GM19455 (cell line): ENCODE results near the gene ACOXL.
"Not testable (repeated sequence)": the region's sequence is repeated elsewhere in the genome, so short reads cannot be mapped to it uniquely, and the experiment has no call there.

Experiments used
- ATAC-seq: cut with Tn5 transposase; IDR thresholded peaks from one replicate; pipeline ENCODE4 v1.9.1; 2021; ENCODE audit not compliant: unreplicated experiment

ACOXL gene

DNA sequence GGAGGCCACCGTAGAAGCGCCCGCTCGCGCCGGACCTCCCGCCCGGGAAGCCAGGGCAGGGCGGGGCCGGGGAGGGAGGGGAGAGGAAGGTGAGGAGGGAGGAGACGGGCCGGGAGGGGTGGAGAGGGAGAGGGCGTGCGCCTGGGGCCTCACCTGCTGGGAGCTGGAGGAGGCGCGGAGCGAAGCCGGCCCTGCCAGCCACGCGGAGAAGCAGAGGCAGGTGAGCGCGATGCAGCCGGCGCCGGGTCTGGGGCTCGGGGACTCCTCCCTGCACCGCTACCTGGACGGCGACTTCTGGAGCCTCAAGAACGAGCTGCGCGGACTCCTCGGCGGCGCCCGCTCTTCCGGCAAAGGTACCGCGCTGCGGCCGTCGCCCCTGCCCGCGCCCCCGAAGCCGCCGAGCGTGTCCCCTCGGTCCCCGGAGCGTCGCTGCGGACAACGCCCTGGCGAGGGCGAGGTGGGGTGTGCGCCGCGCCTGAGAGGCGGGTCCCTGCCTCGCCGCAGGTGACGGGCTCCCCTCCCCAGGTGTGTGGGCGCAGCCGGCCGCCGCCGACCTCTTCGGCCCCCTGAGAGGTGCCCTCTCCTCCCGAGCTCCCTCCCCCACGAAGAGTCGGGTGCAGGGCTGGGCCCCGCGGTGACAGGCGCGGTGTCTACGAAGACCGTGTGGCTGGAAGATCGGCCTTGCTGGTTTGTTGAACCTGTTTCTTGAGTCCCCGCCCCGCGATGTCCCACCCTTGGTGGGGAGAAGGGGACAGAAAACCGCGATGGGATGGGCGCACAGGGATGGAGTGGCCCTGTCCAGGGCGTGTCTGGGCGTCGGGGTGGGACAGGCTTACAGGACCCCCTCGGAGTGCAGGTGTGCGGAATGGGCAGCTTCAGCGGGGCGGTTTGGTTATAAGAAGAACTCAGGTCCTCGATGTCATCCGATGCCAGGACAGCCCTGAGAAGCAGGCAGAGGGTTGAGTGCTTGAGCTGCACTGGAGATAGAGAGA is at the start of gene ACOXL:
Gene ACOXL (plus strand): TSS at position 152 of the 992 bp plus-strand sequence. CDS start 35,817 bp downstream, outside the sequence.
- ATAC-seq, result no peak

DNA sequence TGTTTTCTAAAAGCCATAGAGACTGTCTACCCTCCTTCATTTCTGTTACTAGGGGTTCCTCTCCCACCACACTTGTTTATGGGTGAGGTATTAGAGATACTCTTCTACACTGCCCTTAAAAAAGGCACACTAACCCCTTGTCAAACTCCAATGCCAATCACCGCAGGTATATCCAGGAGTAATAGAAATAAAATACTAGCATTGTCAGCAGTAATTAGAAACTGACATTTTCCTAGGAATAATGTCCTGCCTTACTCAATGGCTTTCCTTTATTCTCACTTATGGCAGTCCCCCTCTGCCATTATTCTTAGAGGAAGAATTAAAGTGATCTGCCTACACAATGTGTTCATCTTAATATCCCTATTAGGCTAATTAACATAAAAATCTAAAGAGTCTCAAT is 49.5 kb upstream of the ACOXL start:
- no peak for ATAC-seq

DNA sequence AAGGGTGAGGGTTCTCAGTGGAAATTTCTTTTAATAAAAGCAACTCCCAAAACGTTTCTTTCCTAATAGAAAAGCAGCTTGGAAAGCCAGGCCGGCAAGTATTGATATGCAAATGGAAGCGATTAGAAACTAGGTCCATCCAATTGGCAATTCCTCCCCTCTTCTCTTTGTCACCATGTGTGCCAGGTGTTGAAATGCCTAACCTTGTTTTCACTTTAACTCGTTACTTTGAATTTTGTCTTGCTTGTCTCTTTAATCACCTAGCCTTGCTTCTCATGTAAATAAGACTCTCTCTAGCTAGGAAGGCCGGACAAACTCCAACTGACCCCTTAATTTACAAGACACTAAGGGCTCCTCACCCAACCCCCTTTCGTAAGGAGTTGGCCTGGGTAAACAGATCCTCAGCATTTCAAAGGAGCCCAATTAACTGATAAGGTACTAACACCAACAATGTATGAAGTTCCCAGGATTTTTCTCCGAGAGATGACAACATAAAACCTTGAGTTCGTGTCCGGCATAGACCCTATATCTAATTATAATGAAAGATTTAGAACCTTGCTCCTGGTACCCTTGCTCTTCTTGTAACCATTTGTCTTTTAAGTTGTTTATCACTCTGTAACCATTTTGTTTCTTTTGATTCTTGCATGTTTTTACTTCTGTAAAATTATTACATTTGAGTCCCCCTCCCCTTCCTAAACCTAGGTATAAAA is 44.4 kb upstream of the ACOXL start:
- not testable (repeated sequence) for ATAC-seq

DNA sequence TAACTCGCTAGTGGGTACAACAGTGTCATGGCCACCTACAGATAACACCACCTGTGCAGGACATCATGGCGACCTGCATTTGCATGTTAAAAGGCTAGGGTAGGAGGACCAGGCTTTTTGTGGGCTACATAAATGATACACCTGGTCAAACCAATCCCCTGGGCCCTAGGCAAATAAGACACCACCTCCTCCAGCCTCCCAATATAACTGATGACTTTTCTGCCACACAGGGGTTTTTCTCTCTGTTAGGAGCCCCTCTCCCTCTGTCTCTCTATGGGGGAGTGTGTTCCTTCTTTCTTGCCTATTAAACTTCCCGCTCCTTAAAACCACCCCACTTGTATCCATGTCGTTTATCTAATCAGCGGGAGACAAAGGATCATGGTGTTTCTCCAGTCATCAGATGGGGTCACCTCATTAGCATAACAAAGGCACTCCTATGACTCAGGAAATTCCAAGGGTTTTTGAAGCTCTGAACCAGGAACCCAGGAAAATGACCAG is 43.7 kb upstream of the ACOXL start:
- ATAC-seq, result no peak

DNA sequence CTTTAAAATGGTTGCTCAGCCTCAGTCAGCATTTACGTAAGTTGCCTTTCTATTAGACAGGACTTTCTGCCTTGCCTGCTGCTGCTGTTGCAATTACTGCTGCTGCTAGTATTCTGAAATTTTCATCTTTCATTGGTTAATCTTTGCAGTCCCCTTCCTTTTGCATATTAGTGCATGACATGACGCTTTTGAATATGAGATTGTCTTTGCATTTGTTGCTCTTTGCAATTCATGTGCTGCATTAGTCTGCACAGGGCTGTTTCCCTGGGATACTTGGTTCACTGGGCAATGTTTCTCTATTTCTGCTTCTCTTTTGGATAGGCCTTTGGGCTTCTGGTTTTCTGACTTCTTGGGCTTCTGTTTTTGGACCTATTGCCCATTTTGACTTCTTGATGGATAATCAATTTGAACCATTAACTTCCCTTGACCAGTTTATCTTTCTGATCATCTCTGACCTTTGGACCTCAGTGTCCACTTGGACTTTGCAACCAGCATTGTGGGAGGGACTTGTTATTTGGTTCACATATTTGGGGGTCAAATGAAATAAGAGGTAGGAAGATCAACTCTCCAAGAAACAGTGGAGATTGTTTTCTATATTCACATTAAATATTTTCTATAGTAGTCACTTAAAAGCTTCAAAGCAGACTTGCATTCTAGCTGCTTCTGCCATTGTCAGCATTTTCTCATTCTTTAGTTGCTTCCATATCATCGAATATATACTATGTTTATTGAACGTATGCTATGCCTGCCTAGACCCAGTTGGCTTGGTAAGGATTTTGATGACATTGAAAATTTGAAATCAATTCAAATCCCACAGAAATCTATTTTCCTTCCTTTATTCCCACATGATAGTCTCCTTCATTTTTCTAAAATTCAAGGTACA is 42.0 kb upstream of the ACOXL start:
- no peak for ATAC-seq

DNA sequence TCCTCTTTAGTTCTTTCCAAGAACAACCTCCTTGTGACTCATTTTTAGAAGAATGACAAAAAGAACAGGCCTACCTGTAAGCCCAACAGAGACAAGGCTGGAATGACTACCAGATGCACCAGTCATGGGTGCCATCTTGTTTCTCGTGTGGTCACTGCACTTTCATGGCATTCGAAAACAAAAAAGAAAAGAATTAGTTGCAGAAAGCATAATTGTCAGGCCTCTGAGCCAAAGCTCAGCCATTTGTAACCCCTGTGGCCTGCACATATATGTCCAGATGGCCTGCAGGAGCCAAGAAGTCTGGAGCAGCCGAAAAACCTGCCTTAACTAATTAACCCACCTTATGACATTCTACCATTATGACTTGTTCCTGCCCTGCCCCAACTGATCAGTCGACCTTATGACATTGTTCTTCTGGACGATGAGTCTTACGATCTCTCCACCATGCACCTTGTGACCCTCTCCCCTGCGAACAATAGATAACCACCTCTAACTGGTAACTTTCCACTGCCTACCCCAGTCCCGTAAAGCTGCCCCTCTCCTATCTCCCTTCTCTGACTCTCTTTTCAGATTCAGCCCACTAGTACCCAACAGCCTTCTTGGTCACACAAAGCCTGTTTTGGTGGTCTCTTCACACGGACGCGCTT is 40.6 kb upstream of the ACOXL start:
- ATAC-seq, result no peak

DNA sequence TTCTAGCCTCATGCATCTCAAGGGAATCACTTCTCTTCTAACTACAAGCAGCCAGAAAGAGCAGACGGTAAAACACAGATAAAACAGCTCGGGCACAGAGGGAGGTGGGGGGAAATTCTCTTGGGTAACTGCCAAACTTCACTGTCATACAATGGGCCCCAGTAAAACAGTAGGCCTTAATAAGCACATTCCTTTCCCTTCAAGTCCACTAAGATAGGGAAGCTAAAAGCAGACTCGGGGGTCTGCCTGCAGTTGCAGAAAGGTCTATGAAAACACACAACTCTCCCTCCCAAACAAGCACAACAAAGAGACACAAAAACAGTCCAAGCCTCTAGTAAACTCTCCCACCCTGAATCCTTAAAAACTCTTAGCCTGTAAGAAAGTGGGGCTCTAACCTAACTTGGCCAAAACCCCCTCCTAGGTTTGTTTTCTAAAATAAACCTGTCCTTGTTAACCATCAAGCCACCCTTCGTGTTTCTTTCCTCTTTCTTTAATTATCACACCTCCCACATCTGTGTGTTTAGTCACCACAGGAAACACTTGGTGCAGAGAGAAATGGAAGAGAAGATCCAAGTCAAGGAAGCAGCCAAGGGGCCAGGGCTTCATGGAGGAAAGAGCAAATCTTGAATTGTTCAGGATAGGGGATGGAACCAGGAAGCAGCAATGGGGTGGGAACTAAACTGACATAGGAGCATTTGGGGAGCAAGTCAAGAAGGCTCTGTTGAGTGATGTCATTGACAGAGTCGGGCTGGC is 37.1 kb upstream of the ACOXL start:
- ATAC-seq, result not testable (repeated sequence)

DNA sequence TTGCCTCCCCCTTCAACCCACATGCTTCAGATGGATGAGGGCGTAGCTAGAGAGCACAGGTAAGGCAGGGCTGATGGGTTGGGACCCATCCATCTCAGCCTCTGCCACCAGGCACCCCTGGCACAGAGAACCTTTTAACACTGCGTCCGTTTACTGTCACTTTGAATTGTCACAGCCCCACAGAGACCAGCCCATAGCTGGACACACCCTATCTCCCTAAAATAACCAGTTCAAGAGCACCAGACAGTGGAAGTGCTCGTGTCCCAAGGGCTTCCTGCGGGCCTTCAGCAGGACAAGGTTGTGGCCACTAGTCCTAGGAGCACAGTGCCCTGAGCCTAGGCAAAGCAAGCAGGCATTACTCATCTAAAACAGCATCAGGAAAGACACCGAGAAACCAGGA is 34.1 kb upstream of the ACOXL start:
- not testable (repeated sequence) for ATAC-seq

DNA sequence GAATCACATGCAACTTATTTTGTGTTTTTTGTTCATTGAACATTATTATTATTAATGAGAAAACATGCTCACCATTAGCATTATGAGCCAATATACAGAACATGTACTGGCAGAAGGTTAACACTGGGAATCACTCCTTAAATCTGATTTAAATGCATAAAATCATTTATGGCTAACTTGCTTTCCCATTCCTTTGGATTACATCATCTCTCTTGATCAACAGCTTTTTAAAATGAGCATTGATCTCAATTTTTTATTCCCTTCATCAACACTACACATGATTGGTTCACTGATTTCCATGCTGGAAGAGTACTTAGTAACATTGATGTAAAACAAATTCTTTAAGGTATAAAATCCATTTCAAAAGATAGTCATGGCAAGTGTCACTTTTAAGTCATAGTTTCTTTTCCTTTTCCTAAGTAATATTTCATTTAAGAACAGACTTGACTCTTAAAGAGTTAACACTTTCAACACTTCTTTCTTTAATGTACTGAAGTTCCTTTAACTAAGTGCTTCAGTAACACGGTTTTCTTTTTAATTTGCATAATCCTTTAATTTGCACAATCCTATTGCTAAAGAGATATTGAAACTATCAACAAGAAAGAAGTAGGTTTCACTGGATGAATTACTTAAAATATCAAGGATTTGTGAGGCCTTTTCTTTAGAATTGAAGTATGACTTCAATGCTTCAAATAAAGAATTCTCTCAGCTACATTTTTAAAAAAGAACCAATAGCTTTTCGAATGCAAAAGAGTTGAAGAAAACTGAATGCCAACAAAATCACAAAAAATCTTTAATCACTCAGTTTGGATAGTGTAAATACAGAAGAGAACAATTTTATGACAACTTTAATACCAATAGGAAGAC is 29.6 kb upstream of the ACOXL start:
- ATAC-seq, result no peak

DNA sequence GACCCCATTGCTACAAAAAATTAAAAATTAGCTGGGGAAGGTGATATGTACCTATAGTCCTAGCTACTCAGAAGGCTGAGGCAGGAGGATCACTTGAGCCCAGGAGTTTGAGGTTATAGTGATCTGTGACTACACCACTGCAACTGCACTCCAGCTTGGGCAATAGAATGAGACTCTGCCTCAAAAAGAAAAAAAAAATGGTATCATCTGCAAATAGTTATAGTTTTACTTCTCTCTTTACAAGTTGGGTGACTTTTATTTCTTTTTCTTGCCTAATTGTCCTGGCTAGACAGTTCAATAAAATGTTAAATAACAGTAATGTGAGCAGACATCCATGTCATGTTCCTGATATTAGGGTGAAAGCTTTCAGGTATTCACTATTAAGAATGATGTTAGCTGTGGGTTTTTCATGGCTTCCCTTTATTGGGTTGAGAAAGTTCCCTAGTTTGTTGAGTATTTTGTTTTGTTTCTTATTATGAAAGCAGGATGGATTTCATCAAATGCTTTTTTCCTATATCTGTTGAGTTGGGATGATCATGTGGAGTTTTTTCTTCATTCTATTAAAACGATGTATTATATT is 24.9 kb upstream of the ACOXL start:
- no peak for ATAC-seq

DNA sequence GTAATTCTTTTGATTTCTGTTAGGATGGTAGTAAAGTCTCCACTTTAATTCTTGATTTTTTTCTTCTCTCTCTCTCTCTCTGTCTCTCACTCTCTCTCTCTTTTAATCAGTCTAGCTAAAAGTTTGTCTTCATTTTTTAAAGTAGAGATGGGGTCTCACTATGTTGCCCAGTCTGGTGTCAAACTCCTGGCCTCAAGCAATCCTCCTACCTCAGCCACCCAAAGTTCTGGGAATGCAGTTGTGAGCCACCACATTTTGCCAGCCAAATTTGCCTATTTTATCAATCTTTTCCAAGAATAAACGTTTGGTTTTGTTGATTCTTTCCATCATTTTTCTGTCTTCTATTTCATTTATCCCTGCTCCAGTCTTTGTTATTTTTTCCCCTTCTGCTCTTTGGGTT is 23.9 kb upstream of the ACOXL start:
- ATAC-seq, result no peak

DNA sequence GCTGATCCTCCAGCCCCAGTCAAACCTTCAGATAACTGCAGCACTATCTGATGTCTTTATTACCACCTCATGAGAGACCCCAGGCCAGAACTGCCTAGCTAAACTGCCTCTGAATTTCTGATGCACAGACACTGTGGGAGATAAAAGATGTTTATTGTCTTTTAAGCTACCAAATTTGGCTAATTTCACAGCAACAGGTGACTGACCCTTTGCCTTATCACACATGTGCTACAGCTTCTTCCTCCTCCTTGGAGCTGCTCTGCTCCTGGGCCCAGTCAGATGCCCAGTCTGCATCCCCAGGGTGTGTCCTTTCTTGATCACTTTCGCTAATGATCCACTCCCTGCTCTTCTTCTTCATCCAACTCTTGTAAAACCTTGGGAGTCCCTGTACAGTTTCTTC is 19.6 kb upstream of the ACOXL start:
- ATAC-seq, result no peak

DNA sequence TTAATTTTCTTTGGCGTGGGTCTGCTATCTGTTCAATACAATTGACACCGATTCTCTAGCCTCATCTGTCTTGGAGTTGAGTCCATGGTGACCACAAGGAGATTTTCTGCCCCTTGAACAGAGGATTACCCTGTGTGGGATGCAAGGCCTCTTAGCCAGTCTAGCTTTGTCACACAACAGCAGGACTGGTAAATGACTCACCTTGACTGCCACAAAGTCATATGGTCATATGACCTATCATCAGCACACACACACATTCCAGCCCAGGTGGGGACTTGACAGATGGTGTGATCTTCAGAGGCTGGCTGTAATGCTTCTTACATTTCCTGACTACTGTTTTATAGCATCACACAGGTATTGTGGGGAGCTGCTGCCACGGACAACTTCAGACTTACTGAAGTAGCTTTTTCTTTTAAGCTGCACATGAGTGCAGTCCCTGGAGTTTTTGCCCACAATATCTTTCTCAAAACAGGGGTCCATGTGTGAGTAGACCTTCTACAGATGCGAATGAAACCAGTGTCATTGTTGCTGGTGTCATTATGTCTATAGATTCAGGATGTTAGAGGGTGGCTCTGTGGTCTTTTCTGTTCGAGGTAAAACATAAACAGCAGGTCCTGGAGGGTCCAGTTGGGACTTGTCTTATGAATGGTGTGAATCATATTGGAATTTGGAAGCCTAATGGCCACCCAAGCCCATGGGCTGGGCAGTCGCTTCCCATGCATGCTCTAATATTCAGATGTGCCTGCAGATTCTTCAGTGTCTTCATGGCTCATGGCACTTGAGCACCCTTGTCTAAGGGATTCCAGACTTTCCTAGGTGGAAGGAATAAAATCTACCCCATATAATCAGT is 18.6 kb upstream of the ACOXL start:
- no peak for ATAC-seq

DNA sequence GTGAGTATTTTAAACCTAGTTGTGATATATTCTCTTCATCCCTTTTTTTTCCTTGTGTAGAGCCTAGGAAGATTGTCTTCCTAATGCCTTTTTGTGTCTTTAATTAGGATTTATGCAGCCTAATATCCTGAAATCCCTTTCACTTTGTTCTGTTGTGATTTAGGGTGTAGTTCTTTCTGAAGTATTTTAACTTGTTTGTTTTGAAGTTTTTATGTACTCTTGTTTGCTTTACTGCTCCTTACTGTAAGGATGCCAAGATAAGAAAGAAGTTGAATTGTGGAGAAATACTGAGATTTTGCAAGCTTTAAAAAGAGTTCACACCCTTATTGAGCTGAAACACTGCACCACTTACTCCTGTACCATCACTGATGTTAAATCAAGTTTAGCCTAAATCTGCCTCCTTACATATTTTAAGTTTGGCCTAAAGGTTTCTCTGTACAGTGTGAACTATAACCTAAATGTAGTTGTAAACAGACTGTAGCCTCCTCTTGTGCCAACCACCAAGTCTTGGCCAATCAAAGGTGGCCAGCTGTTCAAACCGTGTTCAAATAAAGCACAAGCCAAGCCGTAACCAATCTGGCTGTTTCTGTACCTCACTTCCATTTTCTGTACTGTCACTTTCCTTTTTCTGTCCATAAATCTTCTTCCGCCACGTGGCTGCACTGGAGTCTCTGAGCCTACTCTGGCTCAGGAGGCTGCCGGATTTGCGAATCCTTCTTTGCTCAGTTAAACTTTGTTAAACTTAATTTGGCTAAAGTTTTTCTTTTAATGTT is 17.7 kb upstream of the ACOXL start:
- ATAC-seq, result no peak

DNA sequence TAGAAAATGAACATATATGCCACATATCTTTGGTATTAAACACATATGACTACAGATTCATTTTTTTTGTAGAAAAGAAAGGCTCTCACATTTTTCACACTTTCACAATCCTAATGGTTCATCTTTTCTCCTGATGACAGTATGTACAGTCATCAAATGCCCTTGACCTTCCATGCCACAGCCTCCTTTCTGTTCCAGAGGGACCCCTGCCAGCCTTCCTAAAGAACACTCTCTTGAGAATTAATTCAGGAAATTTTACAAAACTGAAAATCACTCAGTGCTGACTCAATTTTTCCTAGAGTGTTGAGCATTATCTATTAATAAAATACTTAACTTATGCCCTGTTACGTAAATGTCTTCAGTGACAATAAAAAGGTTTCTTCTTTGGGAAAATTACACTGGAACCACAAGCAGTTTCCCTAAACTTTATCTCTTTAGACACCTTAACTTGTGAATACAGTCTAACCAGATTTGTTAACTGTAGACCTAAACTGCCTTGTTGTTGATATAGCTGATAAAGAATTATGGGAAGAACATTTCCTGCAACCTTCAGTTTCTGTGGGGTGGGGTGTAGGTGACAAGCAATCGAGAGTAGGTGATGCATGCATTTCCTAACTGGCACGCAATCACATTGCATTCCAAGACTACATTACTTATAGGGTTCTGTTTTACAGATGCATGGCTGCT is 15.3 kb upstream of the ACOXL start:
- ATAC-seq, result no peak

DNA sequence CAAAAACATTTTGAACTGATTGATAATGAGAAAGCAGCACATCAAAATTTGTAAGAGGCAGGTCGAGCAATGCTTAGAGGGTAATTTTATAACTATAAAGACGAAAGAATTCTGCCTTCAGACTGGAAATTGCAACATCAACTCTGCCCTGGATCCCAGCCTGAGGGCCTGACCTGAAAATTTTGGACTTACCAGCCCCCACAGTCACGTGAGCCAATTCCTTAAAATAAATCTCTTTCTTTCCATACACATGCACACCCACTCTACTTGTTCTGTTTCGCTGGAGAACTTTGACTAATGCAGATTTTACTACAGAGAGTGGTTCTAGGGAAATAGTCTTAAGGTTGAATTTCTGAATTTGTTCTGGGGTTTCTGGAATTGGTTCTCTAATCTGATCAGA is 14.6 kb upstream of the ACOXL start:
- ATAC-seq, result no peak
